ENCODE data around the gene SLC24A3. TPM values are rescaled to one million over a fixed set of nuclear protein-coding genes. Genes with fewer than 3 reads are reported as not detected.
A peak's percentile ranks its signal among the peaks of the same experiment; 100 is the strongest.
"Not testable (repeated sequence)": the region's sequence is repeated elsewhere in the genome, so short reads cannot be mapped to it uniquely, and the experiment has no call there.

SLC24A3 gene
- total RNA-seq, 3 donors from 2014 or later: 4.3 to 34.9 (median 5.7) TPM

GRCh38 chr20:19671374-19671773 lies 458.9 kb downstream of the SLC24A3 start:
- DNase-seq (no peak), ATAC-seq (no peak)
- H3K36me3 ChIP-seq (ENCODE audit: low read depth): no peaks in the 10 kb centered on the region
- H3K4me3 ChIP-seq: no peak overlapping the region
- intact Hi-C loops (cut with DNase I, micrococcal nuclease): no loop called here
- no peak for TF ChIP-seq CTCF (IDR thresholded peaks at IDR 0.05)
- H3K9me3 ChIP-seq: no peaks in the 10 kb centered on the region
- no peaks in the 10 kb centered on the region for H3K4me1 ChIP-seq (ENCODE audit: low read depth)

DNA sequence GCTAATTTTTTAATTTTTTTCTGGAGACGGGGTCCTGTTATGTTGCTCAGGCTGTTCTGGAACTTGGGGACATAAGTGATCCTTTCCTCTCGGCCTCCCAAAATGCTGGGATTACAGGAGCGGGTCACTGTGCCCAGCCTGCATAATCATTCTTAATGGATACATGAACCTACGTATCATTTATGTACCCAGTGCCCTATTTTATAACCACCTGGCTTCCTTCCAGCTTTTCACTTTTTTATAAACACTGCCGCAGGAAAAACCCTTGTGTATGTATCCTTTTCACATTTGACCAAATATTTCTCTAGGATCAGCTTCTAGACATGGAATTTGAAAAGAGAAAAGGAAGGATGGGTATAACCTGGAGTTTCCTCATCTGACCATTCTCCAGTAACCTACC lies 460.1 kb downstream of the SLC24A3 start:
- peak in 1 of 3 donors; percentile 18 for DNase-seq
- peak; percentile 30 for ATAC-seq
- H3K4me3 ChIP-seq: no peak overlapping the region
- H3K9me3 ChIP-seq: no peaks in the 10 kb centered on the region
- H3K36me3 ChIP-seq (ENCODE audit: low read depth): no peaks in the 10 kb centered on the region
- intact Hi-C loops (cut with DNase I, micrococcal nuclease): no loop called here
- no peak for TF ChIP-seq CTCF (IDR thresholded peaks at IDR 0.05)
- no peaks in the 10 kb centered on the region for H3K4me1 ChIP-seq (ENCODE audit: low read depth)

- ATAC-seq (no peak), DNase-seq (no peak)
- Histone ChIP-seq H3K36me3 (ENCODE audit: low read depth) (no peaks in the 10 kb centered on the region), H3K4me3 (no peak overlapping the region), H3K9me3 (no peaks in the 10 kb centered on the region), H3K4me1 (ENCODE audit: low read depth) (no peaks in the 10 kb centered on the region)
- TF ChIP-seq CTCF (IDR thresholded peaks at IDR 0.05): no peak
- intact Hi-C loops (cut with DNase I, micrococcal nuclease): no loop called here
Measured at GRCh38 chr20:19673575-19673974, 461.1 kb downstream of the SLC24A3 start.

GRCh38 chr20:19676202-19676601 lies 463.8 kb downstream of the SLC24A3 start:
- no peak overlapping the region for H3K4me3 ChIP-seq
- ATAC-seq (no peak), DNase-seq (no peak)
- H3K36me3 ChIP-seq (ENCODE audit: low read depth): no peaks in the 10 kb centered on the region
- H3K4me1 ChIP-seq (ENCODE audit: low read depth): no peaks in the 10 kb centered on the region
- H3K9me3 ChIP-seq: no peaks in the 10 kb centered on the region
- intact Hi-C loops (cut with DNase I, micrococcal nuclease): no loop called here
- no peak for TF ChIP-seq CTCF (IDR thresholded peaks at IDR 0.05)

DNA sequence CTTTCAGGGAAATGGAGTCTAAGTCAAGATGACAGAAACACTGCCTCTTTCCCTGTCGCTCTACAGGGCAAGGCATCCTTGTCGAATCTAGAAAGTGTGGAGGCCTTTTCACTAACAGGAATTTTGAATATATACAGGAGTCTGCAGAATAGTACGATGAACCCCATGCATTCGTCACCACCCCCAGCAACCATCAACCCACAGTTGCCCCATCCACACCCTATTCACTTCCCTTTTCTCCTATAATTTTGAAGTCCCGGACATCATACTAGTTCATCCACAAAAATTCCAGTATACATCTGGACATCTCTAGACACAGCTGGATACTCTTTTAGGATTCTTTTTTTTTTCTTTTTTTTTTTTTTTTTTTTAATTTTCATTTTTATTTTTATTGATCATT lies 464.9 kb downstream of the SLC24A3 start:
- ATAC-seq (no peak), DNase-seq (no peak)
- intact Hi-C loops (cut with DNase I, micrococcal nuclease): no loop called here
- Histone ChIP-seq H3K9me3 (no peaks in the 10 kb centered on the region), H3K36me3 (ENCODE audit: low read depth) (no peaks in the 10 kb centered on the region), H3K4me3 (no peak overlapping the region), H3K4me1 (ENCODE audit: low read depth) (no peaks in the 10 kb centered on the region)
- no peak for TF ChIP-seq CTCF (IDR thresholded peaks at IDR 0.05)

GRCh38 chr20:19678591-19678990 lies 466.1 kb downstream of the SLC24A3 start:
- H3K36me3 ChIP-seq (ENCODE audit: low read depth); H3K4me3 ChIP-seq; H3K9me3 ChIP-seq; intact Hi-C loops (cut with DNase I, micrococcal nuclease); DNase-seq; H3K4me1 ChIP-seq (ENCODE audit: low read depth); ATAC-seq: not testable (repeated sequence)
